Endometrial microvascular endothelial cells (primary cell): Measurements from ENCODE around the gene ZNF726. TPM values are rescaled to one million over a fixed set of nuclear protein-coding genes. Genes with fewer than 3 reads are reported as not detected.
"Not testable (repeated sequence)": the region's sequence is repeated elsewhere in the genome, so short reads cannot be mapped to it uniquely, and the experiment has no call there.

Source experiments
- in situ Hi-C: cut with HindIII; loops from 2 replicates; pipeline ENCODE4 v1.10.0; 2017; ENCODE audit warnings: low sequenced_read_pairs, low pct_unique_long_range_greater_than_20kb; ENCODE audit errors: inconsistent ontology term
- total RNA-seq: library from RNA; depleted of rRNA; stranded (reverse); fragments of >200 nt; gene quantifications from one replicate; pipeline ENCODE4 v1.2.3, GENCODE V29; 2015; ENCODE audit errors: inconsistent ontology term

Gene ZNF726
- total RNA-seq, 1 donor from 2014 or later, result 3.3 TPM

DNA sequence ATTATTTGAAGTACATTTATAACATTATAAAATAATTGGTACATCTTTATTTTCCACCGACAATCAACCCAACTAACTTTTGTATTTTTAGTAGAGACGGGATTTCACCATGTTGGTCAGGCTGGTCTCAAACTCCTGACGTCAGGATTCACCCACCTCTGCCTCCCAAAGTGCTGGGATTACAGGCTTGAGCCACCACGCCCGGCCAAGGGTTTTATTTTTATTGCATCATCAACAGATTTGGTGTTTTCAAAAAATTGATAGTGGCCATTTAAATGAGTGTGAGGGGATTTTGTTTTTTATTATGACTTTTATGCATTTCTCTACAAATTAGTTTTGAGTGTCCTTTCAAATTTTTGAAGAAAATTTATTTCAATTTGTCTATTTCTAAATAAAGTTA, 10.6 kb downstream of the ZNF726 start:
- in situ Hi-C loops, result no loop called here

DNA sequence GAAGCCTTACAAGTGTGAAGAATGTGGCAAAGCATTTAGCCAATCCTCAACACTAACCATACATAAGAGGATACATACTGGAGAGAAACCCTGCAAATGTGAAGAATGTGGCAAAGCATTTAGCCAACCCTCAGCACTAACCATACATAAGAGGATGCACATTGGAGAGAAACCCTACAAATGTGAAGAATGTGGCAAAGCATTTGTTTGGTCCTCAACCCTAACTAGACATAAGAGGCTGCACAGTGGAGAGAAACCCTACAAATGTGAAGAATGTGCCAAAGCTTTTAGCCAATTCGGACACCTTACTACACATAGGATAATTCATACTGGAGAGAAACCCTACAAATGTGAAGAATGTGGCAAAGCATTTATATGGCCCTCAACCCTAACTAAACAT, 18.2 kb downstream of the ZNF726 start:
- in situ Hi-C loops, result no loop called here

GRCh38 chr19:23937031-23937430, 22.3 kb downstream of the ZNF726 start:
- in situ Hi-C loops, result not testable (repeated sequence)

GRCh38 chr19:23943411-23943810, 28.7 kb downstream of the ZNF726 start:
- in situ Hi-C loops, result no loop called here

DNA sequence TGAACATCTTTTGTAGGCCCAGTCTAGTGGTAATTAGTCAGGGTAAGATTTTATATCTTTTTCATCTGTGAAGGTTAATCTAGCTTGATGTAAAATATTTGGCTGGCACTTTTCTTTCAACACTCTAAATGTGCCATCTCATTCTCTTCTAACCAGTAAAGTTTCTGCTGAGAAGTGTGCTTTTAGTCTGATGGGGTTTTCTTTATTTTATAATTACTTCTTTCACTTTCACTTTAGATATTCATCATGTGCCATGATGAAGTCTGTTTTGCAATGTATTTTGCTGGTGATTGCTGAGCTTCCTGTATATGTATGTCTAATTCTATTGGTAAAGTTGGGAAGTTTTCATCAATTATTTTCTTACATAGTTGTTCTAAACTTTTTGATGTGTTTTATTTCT, 31.9 kb downstream of the ZNF726 start:
- in situ Hi-C loops, result no loop called here

DNA sequence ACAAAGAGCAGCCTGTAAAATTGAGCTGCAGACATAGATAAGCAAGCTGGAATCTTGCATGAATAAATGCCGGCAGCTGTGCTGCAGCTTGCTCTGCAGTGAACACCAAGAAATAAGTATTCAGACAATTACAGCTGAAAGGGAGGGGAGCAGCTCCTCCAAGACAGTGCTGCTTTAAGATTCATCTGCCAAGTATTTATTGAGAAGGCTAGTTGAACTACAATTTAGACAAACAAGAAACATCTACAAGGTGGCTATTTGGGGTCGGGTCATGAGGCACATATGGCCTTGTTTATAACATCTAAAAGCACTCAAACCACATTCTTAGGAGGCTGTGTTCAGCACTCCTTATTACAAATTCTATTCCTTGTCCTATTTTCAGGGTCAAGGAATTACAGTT, 34.9 kb downstream of the ZNF726 start:
- in situ Hi-C loops, result no loop called here

DNA sequence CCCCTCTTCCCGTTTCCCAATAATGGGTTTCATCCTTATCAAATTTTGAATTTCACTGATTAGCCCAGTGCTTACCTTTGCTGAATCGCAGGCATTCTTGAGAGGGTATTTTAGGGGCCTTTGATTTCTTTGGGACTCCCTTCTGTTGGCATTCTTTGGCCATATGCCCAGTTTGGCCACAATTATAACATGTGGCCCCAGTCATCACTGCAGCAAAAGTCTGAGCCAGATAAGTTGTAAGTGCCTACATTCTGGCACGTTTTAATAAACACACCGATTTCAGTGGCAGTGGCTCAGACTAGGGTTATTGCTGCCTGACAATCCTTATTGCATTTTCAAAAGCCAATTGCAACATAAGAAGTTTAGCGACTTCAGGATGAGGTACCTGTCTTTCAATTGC, 41.4 kb downstream of the ZNF726 start:
- in situ Hi-C loops, result no loop called here

DNA sequence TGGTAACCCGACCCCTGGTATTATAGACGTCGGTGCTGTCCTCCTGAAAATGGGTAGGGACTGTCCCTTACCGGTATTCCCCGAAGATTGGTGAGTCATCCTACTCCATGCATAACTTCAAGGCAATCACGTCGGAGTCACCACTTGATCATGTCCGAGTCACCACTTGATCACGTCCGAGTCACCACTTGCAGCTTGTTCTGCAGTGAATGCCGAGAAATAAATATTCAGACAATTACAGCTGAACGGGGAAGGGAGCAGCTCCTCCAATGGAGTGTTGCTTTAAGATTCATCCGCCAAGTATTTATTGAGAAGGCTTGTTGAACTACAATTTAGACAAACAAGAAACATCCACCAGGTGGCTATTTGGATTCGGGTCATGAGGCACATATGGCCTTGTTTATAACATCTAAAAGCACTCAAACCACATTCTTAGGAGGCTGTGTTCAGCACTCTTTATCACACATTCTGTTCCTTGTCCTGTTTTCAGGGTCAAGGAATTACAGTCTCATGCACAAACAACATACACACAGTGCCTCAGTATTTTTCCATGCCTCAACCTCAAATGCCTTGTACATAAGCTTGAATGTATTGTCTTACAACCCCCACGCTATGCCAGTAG, 43.1 kb downstream of the ZNF726 start:
- in situ Hi-C loops, result no loop called here

GRCh38 chr19:23963396-23963795, 48.7 kb downstream of the ZNF726 start:
- in situ Hi-C loops, result not testable (repeated sequence)

GRCh38 chr19:23963881-23964280, 49.2 kb downstream of the ZNF726 start:
- in situ Hi-C loops, result not testable (repeated sequence)

DNA sequence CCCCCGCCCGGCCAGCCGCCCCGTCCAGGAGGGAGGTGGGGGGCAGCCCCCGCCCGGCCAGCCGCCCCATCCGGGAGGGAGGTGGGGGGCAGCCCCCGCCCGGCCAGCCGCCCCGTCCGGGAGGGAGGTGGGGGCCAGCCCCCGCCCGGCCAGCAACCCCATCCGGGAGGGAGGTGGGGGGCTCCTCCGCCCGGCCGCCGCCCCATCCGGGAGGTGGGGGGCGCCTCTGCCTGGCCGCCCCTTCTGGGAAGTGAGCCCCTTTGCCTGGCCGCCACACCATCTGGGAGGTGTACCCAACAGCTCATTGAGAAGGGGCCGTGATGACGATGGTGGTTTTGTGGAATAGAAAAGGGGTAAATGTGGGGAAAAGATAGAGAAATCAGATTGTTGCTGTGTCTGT, 49.6 kb downstream of the ZNF726 start:
- in situ Hi-C loops, result not testable (repeated sequence)

- in situ Hi-C loops, result no loop called here
Measured at GRCh38 chr19:23969630-23970029, 54.9 kb downstream of the ZNF726 start.

DNA sequence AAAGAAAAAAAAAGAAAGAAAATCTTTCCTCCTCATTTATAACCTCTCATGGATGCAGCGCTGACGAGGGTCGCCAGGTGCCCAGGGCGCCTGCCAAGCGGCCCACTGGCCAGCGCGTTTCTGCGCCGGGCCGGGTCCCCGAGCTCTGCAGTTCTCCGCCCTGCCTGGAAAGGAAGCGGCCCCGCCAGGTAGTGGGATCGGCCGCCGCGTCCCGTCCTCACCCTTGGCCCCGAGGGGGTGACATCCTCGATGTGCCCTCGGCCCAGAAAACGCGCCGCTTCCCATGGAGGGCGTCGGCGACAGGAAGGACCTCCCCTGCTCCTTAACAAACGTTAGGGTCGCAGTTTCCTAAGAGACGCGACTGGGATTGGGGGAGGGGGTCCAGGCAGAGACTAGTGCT, 56.9 kb downstream of the ZNF726 start:
- in situ Hi-C loops, result no loop called here

GRCh38 chr19:23972161-23972560, 57.5 kb downstream of the ZNF726 start:
- in situ Hi-C loops, result no loop called here

- in situ Hi-C loops, result no loop called here
Measured at GRCh38 chr19:23974941-23975340, 60.3 kb downstream of the ZNF726 start.

DNA sequence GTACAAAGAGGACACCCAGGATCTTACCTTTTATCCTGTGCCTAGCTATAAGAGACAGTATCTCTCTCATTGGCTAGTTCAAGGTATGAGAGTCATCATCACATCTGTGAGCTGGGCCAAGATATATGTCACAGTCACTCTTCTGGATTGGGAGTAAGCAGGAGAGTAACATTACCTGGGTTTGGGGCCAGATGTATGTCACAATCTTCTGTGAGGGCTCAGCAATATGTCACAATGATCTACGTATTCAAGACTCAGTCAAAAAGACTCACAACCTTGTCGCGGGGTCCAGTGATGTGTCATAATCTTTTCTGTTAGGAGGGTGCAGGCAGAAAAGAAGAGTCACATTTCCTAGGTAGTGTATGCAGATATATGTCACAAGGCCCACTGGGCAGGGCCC, 61.9 kb downstream of the ZNF726 start:
- in situ Hi-C loops, result not testable (repeated sequence)

- in situ Hi-C loops, result not testable (repeated sequence)
Measured at GRCh38 chr19:23977256-23977655, 62.6 kb downstream of the ZNF726 start.

GRCh38 chr19:23978068-23978467, 63.4 kb downstream of the ZNF726 start:
- in situ Hi-C loops, result no loop called here

GRCh38 chr19:23980805-23981204, 66.1 kb downstream of the ZNF726 start:
- in situ Hi-C loops, result no loop called here

DNA sequence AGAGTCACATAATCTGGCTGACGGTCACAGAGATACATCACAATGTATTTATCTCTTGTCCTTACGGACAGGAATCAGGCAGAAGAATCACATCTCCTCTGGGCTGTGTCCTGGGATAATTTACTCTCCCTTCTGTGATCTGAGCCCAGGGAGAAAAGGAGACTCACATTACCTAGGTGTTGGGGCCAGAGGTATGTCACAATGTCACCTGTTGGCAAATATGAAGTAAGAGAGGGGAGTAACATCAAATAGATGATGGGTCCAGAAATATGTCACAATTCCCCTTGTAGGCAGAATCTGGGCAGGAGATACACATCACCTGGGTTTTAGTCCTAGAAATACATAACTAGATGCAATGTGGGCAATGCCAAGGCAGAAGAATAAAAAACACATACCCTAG, 67.2 kb downstream of the ZNF726 start:
- in situ Hi-C loops, result no loop called here

DNA sequence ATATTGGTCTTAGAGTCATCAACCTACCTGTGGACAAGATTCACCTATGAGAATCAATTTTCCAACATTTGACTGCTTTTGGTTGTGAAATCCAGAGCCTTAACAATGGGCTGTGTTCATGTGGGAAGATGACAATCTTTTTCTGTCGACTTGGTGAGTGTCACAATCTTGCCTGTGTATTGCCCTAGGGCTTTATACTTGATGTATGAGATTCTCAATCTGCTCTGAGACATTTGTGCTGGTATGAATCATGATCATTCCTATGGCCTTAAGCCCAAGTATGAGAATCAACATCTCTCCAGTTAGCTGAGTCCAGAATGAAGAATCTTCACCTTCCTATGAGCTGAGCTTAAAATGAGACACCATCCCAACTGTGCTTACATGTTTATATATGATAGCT, 68.7 kb downstream of the ZNF726 start:
- in situ Hi-C loops, result no loop called here
